Measurements from ENCODE around the gene NPR1. TPM values are rescaled to one million over a fixed set of nuclear protein-coding genes. Genes with fewer than 3 reads are reported as not detected.
"Not testable (repeated sequence)": the region's sequence is repeated elsewhere in the genome, so short reads cannot be mapped to it uniquely, and the experiment has no call there.

Gene NPR1
- total and polyA plus RNA-seq, 2 experiments from 2014 or later: 3.7 to 9.0 TPM

DNA sequence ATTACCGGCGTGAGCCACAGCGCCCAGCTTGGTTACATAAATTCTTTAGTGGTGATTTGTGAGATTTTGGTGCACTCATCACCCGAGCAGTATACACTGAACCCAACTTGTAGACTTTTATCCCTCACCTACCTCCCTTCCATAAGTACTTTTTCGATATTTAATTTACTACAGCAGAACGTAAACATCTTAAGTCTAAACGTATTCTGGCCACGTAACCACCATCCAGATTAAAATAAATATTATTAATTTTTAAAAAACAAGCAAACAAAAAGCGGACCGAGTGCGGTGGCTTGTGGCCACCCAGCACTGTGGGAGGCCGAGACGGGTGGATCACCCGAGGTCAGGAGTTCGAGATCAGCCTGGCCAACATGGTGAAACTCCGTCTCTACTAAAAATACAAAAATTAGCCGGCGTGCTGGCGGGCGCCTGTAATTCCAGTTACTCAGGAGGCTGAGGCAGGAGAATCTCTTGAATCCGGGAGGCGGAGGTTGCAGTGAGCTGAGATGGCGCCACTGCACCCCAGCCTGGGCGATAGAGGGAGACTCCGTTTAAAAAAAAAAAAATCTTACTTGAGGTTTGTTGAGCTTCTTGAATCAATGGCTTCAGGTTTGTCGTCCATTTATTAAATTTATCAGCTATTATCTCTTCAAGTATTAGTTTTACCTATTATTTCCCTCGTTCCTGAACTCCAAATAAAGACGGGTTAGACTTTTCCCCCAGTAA is 6.7 kb upstream of the NPR1 start:
- H3F3A ChIP-seq (replicated peaks; ENCODE audit: low read depth): peaks cover 30% of the 10 kb centered on the region
- not testable (repeated sequence) for H3K9me3 Mint-ChIP-seq; H4K20me1 ChIP-seq (replicated peaks; ENCODE audit: insufficient read depth); H3K27me3 ChIP-seq (ENCODE audit: insufficient read depth); H3K4me1 ChIP-seq (ENCODE audit: insufficient read depth); H3K27ac Mint-ChIP-seq; DNase-seq (ENCODE audit: low spot score); H3K4me3 Mint-ChIP-seq; H3K27me3 Mint-ChIP-seq (ENCODE audit: insufficient read depth, low read depth, poor library complexity); H3K9me2 ChIP-seq (ENCODE audit: insufficient read depth)
- peak overlapping the region; percentile 18 for H3K27ac ChIP-seq (ENCODE audit: low read depth)
- H3K79me2 ChIP-seq (replicated peaks; ENCODE audit: insufficient read depth): peaks cover 34% of the 10 kb centered on the region
- TF ChIP-seq, protein P1, sequence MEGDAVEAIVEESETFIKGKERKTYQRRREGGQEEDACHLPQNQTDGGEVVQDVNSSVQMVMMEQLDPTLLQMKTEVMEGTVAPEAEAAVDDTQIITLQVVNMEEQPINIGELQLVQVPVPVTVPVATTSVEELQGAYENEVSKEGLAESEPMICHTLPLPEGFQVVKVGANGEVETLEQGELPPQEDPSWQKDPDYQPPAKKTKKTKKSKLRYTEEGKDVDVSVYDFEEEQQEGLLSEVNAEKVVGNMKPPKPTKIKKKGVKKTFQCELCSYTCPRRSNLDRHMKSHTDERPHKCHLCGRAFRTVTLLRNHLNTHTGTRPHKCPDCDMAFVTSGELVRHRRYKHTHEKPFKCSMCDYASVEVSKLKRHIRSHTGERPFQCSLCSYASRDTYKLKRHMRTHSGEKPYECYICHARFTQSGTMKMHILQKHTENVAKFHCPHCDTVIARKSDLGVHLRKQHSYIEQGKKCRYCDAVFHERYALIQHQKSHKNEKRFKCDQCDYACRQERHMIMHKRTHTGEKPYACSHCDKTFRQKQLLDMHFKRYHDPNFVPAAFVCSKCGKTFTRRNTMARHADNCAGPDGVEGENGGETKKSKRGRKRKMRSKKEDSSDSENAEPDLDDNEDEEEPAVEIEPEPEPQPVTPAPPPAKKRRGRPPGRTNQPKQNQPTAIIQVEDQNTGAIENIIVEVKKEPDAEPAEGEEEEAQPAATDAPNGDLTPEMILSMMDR (conservative IDR thresholded peaks at IDR 0.05; ENCODE audit: low read depth in 2 of 2): peak; percentile 4 to 25; a peak in 2 of 4 replicates
- peak overlapping the region; percentile 48; the same call in 1 of the 2 replicates for H2AFZ ChIP-seq
- peak overlapping the region; percentile 71 for H3K4me2 ChIP-seq
- ATAC-seq: peak; percentile 39
- H3K36me3 ChIP-seq (ENCODE audit: insufficient read depth): peaks cover 29% of the 10 kb centered on the region
- peak overlapping the region; percentile 57 for H3K4me3 ChIP-seq
- H3K4me1 Mint-ChIP-seq: peaks cover 12% of the 10 kb centered on the region; the same call in 2 of the 3 replicates
- peaks cover 36% of the 10 kb centered on the region for H3K36me3 Mint-ChIP-seq (ENCODE audit: low read depth)

DNA sequence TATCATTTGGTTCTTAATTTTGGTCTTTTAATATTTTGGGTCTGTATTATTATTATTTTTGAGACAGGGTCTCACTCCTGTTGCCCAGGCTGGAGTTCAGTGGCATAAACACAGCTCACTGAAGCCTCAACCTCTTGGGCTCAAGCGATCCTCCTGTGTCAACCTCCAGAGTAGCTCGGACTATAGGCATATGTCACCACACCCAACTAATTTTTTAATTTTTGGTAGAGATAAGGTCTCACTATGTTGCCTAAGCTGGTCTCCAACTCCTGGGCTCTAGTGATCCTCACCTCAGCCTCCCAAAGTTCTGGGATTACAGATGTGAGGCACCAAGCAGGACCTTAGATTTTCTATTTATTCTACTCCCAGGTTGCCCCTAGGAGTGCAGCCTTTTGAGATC is 5.0 kb upstream of the NPR1 start:
- H3K27me3 ChIP-seq (ENCODE audit: insufficient read depth): peaks cover 8% of the 10 kb centered on the region
- H3K4me1 ChIP-seq (ENCODE audit: insufficient read depth): peaks cover 4% of the 10 kb centered on the region
- Mint-ChIP-seq H3K9me3 (no peaks in the 10 kb centered on the region; the same call in 2 of the 3 replicates), H3K4me1 (peaks cover 16% of the 10 kb centered on the region; the same call in 2 of the 3 replicates), H3K27me3 (ENCODE audit: insufficient read depth, low read depth, poor library complexity) (peaks cover 9% of the 10 kb centered on the region), H3K36me3 (ENCODE audit: low read depth) (peaks cover 19% of the 10 kb centered on the region), H3K4me3 (peak overlapping the region; percentile 22; the same call in 1 of the 3 replicates), H3K27ac (no peak overlapping the region)
- H3K4me3 ChIP-seq: no peak overlapping the region
- H3K27ac ChIP-seq (ENCODE audit: low read depth): no peak overlapping the region
- H3F3A ChIP-seq (replicated peaks; ENCODE audit: low read depth): peaks cover 19% of the 10 kb centered on the region
- DNase-seq (ENCODE audit: low spot score) (no peak), ATAC-seq (no peak)
- H3K9me2 ChIP-seq (ENCODE audit: insufficient read depth): no peaks in the 10 kb centered on the region
- H4K20me1 ChIP-seq (replicated peaks; ENCODE audit: insufficient read depth): no peaks in the 10 kb centered on the region; the same call in none of the 2 replicates
- no peak overlapping the region for H3K4me2 ChIP-seq
- no peak overlapping the region for H2AFZ ChIP-seq
- H3K36me3 ChIP-seq (ENCODE audit: insufficient read depth): peaks cover 12% of the 10 kb centered on the region
- peaks cover 22% of the 10 kb centered on the region for H3K79me2 ChIP-seq (replicated peaks; ENCODE audit: insufficient read depth)
- TF ChIP-seq, protein P2, sequence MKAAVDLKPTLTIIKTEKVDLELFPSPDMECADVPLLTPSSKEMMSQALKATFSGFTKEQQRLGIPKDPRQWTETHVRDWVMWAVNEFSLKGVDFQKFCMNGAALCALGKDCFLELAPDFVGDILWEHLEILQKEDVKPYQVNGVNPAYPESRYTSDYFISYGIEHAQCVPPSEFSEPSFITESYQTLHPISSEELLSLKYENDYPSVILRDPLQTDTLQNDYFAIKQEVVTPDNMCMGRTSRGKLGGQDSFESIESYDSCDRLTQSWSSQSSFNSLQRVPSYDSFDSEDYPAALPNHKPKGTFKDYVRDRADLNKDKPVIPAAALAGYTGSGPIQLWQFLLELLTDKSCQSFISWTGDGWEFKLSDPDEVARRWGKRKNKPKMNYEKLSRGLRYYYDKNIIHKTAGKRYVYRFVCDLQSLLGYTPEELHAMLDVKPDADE (IDR thresholded peaks at IDR 0.05): no peak
- TF ChIP-seq CREB1 (CRISPR knock-in tag; IDR thresholded peaks at IDR 0.05; ENCODE audit: low read depth) (no peak), ZNF114 (CRISPR knock-in tag; IDR thresholded peaks at IDR 0.05) (no peak), ZNF331 (CRISPR knock-in tag; IDR thresholded peaks at IDR 0.05; ENCODE audit: low read depth) (no peak), STAT1 (IDR thresholded peaks at IDR 0.05; ENCODE audit: unreplicated experiment) (no peak)
- TF ChIP-seq, protein P3, sequence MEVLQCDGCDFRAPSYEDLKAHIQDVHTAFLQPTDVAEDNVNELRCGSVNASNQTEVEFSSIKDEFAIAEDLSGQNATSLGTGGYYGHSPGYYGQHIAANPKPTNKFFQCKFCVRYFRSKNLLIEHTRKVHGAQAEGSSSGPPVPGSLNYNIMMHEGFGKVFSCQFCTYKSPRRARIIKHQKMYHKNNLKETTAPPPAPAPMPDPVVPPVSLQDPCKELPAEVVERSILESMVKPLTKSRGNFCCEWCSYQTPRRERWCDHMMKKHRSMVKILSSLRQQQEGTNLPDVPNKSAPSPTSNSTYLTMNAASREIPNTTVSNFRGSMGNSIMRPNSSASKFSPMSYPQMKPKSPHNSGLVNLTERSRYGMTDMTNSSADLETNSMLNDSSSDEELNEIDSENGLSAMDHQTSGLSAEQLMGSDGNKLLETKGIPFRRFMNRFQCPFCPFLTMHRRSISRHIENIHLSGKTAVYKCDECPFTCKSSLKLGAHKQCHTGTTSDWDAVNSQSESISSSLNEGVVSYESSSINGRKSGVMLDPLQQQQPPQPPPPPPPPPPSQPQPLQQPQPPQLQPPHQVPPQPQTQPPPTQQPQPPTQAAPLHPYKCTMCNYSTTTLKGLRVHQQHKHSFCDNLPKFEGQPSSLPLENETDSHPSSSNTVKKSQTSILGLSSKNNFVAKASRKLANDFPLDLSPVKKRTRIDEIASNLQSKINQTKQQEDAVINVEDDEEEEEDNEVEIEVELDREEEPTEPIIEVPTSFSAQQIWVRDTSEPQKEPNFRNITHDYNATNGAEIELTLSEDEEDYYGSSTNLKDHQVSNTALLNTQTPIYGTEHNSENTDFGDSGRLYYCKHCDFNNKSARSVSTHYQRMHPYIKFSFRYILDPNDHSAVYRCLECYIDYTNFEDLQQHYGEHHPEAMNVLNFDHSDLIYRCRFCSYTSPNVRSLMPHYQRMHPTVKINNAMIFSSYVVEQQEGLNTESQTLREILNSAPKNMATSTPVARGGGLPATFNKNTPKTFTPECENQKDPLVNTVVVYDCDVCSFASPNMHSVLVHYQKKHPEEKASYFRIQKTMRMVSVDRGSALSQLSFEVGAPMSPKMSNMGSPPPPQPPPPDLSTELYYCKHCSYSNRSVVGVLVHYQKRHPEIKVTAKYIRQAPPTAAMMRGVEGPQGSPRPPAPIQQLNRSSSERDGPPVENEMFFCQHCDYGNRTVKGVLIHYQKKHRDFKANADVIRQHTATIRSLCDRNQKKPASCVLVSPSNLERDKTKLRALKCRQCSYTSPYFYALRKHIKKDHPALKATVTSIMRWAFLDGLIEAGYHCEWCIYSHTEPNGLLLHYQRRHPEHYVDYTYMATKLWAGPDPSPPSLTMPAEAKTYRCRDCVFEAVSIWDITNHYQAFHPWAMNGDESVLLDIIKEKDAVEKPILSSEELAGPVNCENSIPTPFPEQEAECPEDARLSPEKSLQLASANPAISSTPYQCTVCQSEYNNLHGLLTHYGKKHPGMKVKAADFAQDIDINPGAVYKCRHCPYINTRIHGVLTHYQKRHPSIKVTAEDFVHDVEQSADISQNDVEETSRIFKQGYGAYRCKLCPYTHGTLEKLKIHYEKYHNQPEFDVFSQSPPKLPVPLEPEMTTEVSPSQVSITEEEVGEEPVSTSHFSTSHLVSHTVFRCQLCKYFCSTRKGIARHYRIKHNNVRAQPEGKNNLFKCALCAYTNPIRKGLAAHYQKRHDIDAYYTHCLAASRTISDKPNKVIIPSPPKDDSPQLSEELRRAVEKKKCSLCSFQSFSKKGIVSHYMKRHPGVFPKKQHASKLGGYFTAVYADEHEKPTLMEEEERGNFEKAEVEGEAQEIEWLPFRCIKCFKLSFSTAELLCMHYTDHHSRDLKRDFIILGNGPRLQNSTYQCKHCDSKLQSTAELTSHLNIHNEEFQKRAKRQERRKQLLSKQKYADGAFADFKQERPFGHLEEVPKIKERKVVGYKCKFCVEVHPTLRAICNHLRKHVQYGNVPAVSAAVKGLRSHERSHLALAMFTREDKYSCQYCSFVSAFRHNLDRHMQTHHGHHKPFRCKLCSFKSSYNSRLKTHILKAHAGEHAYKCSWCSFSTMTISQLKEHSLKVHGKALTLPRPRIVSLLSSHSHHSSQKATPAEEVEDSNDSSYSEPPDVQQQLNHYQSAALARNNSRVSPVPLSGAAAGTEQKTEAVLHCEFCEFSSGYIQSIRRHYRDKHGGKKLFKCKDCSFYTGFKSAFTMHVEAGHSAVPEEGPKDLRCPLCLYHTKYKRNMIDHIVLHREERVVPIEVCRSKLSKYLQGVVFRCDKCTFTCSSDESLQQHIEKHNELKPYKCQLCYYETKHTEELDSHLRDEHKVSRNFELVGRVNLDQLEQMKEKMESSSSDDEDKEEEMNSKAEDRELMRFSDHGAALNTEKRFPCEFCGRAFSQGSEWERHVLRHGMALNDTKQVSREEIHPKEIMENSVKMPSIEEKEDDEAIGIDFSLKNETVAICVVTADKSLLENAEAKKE (CRISPR knock-in tag; IDR thresholded peaks at IDR 0.05): no peak
- TF ChIP-seq, protein P4, sequence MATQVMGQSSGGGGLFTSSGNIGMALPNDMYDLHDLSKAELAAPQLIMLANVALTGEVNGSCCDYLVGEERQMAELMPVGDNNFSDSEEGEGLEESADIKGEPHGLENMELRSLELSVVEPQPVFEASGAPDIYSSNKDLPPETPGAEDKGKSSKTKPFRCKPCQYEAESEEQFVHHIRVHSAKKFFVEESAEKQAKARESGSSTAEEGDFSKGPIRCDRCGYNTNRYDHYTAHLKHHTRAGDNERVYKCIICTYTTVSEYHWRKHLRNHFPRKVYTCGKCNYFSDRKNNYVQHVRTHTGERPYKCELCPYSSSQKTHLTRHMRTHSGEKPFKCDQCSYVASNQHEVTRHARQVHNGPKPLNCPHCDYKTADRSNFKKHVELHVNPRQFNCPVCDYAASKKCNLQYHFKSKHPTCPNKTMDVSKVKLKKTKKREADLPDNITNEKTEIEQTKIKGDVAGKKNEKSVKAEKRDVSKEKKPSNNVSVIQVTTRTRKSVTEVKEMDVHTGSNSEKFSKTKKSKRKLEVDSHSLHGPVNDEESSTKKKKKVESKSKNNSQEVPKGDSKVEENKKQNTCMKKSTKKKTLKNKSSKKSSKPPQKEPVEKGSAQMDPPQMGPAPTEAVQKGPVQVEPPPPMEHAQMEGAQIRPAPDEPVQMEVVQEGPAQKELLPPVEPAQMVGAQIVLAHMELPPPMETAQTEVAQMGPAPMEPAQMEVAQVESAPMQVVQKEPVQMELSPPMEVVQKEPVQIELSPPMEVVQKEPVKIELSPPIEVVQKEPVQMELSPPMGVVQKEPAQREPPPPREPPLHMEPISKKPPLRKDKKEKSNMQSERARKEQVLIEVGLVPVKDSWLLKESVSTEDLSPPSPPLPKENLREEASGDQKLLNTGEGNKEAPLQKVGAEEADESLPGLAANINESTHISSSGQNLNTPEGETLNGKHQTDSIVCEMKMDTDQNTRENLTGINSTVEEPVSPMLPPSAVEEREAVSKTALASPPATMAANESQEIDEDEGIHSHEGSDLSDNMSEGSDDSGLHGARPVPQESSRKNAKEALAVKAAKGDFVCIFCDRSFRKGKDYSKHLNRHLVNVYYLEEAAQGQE (IDR thresholded peaks at IDR 0.05; ENCODE audit: unreplicated experiment): no peak

All from GM23338 (cell line).